Stomach (tissue), 9 donors: ENCODE measurements around the gene ZNF410. TPM values are rescaled to one million over a fixed set of nuclear protein-coding genes. Genes with fewer than 3 reads are reported as not detected.

Experiments used
- DNase-seq, 2 donors: peaks; one replicate each; pipeline versions ENCODE4 v3.0.0 to v3.0.0-alpha.2; 2013 to 2019
- H3K27ac ChIP-seq, 5 donors: fragments of 200-600 bp in 4 of 5; sonication (generic) in 4 of 5; one replicate each; pipeline ENCODE4 v1.5.1; 2013 to 2019; ENCODE audit warnings: mild to moderate bottlenecking in 1 of 5, moderate library complexity in 1 of 5
- H3K27me3 ChIP-seq, 3 donors: fragments of 200-600 bp; sonication (generic); one replicate each; pipeline ENCODE4 v1.5.1; 2017 to 2019; ENCODE audit warnings: mixed run types in 1 of 3
- H3K36me3 ChIP-seq, 4 donors: fragments of 200-600 bp; sonication (generic); 1 replicate in 3 of 4; 2 replicates in 1 of 4; pipeline ENCODE4 v1.5.1; 2016 to 2019
- H3K4me1 ChIP-seq, 4 donors: fragments of 200-600 bp; sonication (generic); one replicate each; pipeline ENCODE4 v1.5.1; 2016 to 2019
- H3K4me3 ChIP-seq, 4 donors: fragments of 200-600 bp; sonication (generic) in 3 of 4; one replicate each; pipeline ENCODE4 v1.5.1; 2016 to 2019; ENCODE audit warnings: mild to moderate bottlenecking in 1 of 4
- H3K9me3 ChIP-seq, 4 donors: fragments of 200-600 bp; sonication (generic); one replicate each; pipeline ENCODE4 v1.5.1; 2016 to 2019
- EP300 ChIP-seq: sonication (generic); formaldehyde crosslinking; IDR thresholded peaks from one replicate; pipeline ENCODE4 v1.6.1; 2017; ENCODE audit warnings: antibody characterized with exemption
- POLR2A ChIP-seq, 4 donors: fragments of 450-650 bp; IDR thresholded peaks; one replicate each; pipeline ENCODE4 v1.6.1; 2016; ENCODE audit warnings: antibody characterized with exemption in 4 of 4, control low read depth in 2 of 4, mild to moderate bottlenecking in 1 of 4, moderate library complexity in 1 of 4
- POLR2AphosphoS5 ChIP-seq, 3 donors: sonication (generic); formaldehyde crosslinking; IDR thresholded peaks; one replicate each; pipeline ENCODE4 v1.6.1; 2016; ENCODE audit warnings: antibody characterized with exemption in 3 of 3
- WGBS, 5 donors: extraction: QIAGEN DNeasy Blood & Tissue Kit in 3 of 5; methylation state at CpG; one replicate each; pipeline versions ENCODE4 v1.1.5 to v1.1.7; 2013 to 2018; 5-methylcytosine and 5-hydroxymethylcytosine counted together
- intact Hi-C: fragments of 100-400 bp; cut with DNase I; formaldehyde crosslinking; loops from one replicate; pipeline ENCODE4 v1.15.1; 2023; ENCODE audit warnings: low total_unique reads
- polyA plus RNA-seq, 3 donors: library from polyadenylated mRNA; stranded (reverse); fragments of 200-250 nt; gene quantifications; one replicate each; pipeline ENCODE4 v1.2.3, GENCODE V29; 2013
- total RNA-seq, 5 donors: library from RNA; depleted of rRNA; stranded (reverse); fragments of >200 nt; gene quantifications; one replicate each; pipeline versions ENCODE4 v1.1.0 to v1.2.3, GENCODE V29; 2014 to 2016
- TF ChIP-seq, protein P1 (sequence below), 7 experiments: fragments of 450-650 bp in 4 of 7; fragments of 200-600 bp in 3 of 7; sonication (generic) in 3 of 7; IDR thresholded peaks; one replicate each; pipeline ENCODE4 v1.5.1; 2016 to 2019; ENCODE audit warnings: antibody characterized with exemption in 7 of 7, control low read depth in 2 of 7, mild to moderate bottlenecking in 1 of 7
- donor health status: healthy with polysubstance abuse.
- donor health status: Bipolar disorder and iron deficiency.
- donor health status: healthy.

ZNF410 gene
- total and polyA plus RNA-seq, 8 donors, result 21.4 to 183 (median 47.8) TPM

DNA sequence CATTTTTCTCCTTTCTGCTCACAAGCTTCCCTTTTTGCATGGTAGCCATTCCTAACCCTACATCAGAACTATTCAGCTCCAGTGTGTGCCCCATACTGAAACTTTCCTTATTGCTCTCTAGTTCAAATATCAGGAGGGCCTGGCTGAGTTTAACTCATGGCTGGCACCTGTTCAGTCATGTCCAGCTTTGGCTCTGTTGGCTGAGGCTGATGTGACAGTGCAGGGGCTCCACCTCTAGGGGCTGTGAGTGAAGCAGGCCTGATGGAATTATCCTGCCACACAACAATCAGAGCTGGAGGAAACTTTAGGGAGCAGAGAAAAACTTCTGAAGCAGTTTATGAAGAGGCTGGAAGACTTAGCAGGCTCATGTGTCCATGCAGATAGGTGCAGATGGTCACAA lies 71.9 kb downstream of the ZNF410 start:
- H3K27ac ChIP-seq, result no peak overlapping the region
- H3K4me1 ChIP-seq, result no peaks in the 10 kb centered on the region
- TF ChIP-seq POLR2AphosphoS5 (IDR thresholded peaks at IDR 0.05), result no peak
- no peak for TF ChIP-seq EP300
- TF ChIP-seq, protein P1, sequence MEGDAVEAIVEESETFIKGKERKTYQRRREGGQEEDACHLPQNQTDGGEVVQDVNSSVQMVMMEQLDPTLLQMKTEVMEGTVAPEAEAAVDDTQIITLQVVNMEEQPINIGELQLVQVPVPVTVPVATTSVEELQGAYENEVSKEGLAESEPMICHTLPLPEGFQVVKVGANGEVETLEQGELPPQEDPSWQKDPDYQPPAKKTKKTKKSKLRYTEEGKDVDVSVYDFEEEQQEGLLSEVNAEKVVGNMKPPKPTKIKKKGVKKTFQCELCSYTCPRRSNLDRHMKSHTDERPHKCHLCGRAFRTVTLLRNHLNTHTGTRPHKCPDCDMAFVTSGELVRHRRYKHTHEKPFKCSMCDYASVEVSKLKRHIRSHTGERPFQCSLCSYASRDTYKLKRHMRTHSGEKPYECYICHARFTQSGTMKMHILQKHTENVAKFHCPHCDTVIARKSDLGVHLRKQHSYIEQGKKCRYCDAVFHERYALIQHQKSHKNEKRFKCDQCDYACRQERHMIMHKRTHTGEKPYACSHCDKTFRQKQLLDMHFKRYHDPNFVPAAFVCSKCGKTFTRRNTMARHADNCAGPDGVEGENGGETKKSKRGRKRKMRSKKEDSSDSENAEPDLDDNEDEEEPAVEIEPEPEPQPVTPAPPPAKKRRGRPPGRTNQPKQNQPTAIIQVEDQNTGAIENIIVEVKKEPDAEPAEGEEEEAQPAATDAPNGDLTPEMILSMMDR (IDR thresholded peaks at IDR 0.05), result no peak
- TF ChIP-seq POLR2A (IDR thresholded peaks at IDR 0.05), result no peak
- H3K27me3 ChIP-seq, result no peaks in the 10 kb centered on the region
- no peaks in the 10 kb centered on the region for H3K9me3 ChIP-seq
- H3K36me3 ChIP-seq, result peaks cover 69 to 100% (median 99%) of the 10 kb centered on the region in 4 donors
- no peak overlapping the region for H3K4me3 ChIP-seq
- intact Hi-C loops, result no loop called here
- no peak for DNase-seq

DNA sequence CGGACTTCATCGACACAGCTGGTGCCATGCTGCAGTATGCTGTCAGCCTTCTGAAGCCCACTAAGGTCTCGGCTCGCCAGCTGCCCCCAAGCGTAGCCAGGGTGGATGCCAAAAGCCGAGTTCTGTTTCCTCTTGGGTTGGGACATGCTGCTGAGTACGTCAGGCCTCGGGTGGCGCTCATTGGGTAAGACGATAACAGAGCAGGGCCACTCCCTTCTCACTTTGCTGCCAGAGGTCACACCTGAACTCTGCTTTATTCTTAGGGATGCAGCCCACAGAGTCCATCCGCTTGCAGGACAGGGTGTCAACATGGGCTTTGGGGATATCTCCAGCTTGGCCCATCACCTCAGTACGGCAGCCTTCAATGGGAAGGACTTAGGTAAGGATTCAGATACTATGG lies 74.5 kb downstream of the ZNF410 start:
- no peaks in the 10 kb centered on the region for H3K27me3 ChIP-seq
- H3K4me3 ChIP-seq, result no peak overlapping the region
- no peaks in the 10 kb centered on the region for H3K4me1 ChIP-seq
- DNase-seq, result peak in 1 of 2 donors; percentile 24
- intact Hi-C loops, result no loop called here
- TF ChIP-seq POLR2AphosphoS5 (IDR thresholded peaks at IDR 0.05) (no peak), POLR2A (IDR thresholded peaks at IDR 0.05) (no peak)
- H3K27ac ChIP-seq, result no peak overlapping the region
- 74 to 87% (median 82%) methylated on average over 11 to 12 of the region's 12 CpGs for WGBS, 5 donors
- H3K36me3 ChIP-seq, result peaks cover 53 to 97% (median 93%) of the 10 kb centered on the region in 4 donors
- no peaks in the 10 kb centered on the region for H3K9me3 ChIP-seq

GRCh38 chr14:73965216-73965615 lies 78.6 kb downstream of the ZNF410 start:
- DNase-seq, result no peak
- Histone ChIP-seq H3K27me3 (no peaks in the 10 kb centered on the region), H3K4me3 (no peak overlapping the region), H3K27ac (no peak overlapping the region), H3K9me3 (no peaks in the 10 kb centered on the region), H3K36me3 (peaks cover 42 to 97% (median 91%) of the 10 kb centered on the region in 4 donors), H3K4me1 (no peaks in the 10 kb centered on the region)
- no peak for TF ChIP-seq EP300
- TF ChIP-seq POLR2AphosphoS5 (IDR thresholded peaks at IDR 0.05), result no peak
- intact Hi-C loops, result no loop called here
- WGBS, 5 donors, result 92 to 99% (median 96%) methylated on average over 4 of the region's 4 CpGs

- Histone ChIP-seq H3K27ac (no peak overlapping the region), H3K36me3 (peaks cover 17 to 91% (median 86%) of the 10 kb centered on the region in 4 donors), H3K4me3 (no peak overlapping the region), H3K27me3 (no peaks in the 10 kb centered on the region), H3K4me1 (no peaks in the 10 kb centered on the region), H3K9me3 (no peaks in the 10 kb centered on the region)
- no peak for DNase-seq
- WGBS, 5 donors, result 65 to 98% (median 92%) methylated on average over 2 of the region's 2 CpGs
- TF ChIP-seq EP300, result no peak
- TF ChIP-seq POLR2A (IDR thresholded peaks at IDR 0.05), result no peak
- TF ChIP-seq, protein P1 (IDR thresholded peaks at IDR 0.05), result no peak
- intact Hi-C loops, result no loop called here
These were observed 82.2 kb downstream of the ZNF410 start for GRCh38 chr14:73968885-73969284.

DNA sequence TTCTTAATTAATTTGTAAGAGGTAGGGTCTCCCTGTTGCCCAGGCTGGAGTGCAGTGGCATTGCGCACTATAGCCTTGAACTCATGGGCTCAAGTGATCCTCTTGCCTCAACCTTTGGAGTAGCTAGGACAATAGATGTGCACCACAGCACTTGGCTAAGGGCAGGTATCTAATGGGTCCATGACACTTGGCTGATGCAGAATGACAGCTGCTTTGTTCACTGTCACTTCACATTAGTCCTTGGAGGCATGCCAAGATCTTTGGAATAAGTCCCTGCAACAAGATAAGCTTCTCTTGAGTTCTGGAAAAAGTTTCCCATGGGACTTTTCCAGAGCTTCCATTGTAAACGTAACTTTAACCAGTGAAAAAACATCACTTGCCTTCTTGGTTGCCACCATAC lies 86.8 kb downstream of the ZNF410 start:
- no peaks in the 10 kb centered on the region for H3K9me3 ChIP-seq
- DNase-seq, result no peak
- no peaks in the 10 kb centered on the region for H3K27me3 ChIP-seq
- no peaks in the 10 kb centered on the region for H3K4me1 ChIP-seq
- H3K27ac ChIP-seq, result no peak overlapping the region
- peaks cover 13 to 96% (median 64%) of the 10 kb centered on the region in 4 donors for H3K36me3 ChIP-seq
- TF ChIP-seq EP300, result no peak
- TF ChIP-seq, protein P1 (IDR thresholded peaks at IDR 0.05), result no peak
- no peak for TF ChIP-seq POLR2A (IDR thresholded peaks at IDR 0.05)
- TF ChIP-seq POLR2AphosphoS5 (IDR thresholded peaks at IDR 0.05), result no peak
- intact Hi-C loops, result no loop called here
- H3K4me3 ChIP-seq, result no peak overlapping the region
- WGBS, 5 donors, result 66 to 77% (median 73%) methylated on average over 2 of the region's 2 CpGs
